ENCODE results near the gene UBAC1.

UBAC1 gene

DNA sequence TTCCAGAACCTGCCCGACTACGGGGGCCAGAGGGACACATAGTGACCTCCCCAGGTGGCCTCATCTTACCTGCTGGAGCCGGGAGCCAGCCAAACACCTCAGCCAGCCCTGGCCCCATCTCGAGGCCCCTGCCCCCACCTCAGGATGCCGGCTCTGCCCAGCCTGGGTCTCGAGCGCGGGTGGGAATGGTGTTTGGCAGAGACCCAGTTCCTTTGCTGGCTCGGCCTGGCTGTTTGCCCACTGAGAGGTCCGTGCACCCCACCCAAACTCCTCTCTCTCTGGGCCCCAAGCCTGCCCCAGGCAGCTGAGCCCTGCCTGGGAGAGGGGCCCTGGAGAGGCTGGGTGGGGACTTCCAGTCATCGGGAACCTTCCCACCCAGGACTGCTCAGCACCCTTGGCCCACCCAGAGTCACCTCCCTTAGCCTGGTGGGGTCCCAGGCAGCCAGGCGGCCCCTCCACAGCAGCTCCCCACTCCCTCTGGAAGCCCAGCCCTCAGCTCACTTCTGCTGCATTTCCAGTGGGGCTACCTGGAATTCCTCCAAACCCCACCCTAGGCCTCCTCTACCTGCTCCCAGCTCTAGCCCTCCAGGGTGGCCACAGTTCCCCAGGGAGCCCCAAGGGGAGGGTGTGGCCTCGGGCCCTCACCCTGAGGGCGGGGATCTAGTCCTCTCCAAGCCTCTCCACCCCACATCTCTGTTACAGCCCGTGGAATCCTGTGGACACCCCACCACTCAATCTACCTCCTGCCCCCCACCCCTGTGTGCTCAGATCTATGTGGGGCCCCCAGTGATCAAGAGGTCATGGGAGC is 42.4 kb upstream of the UBAC1 start:
- no peaks in the 10 kb centered on the region for H3K27me3 ChIP-seq (ENCODE audit: control insufficient read depth in 1 of 2, insufficient read depth in 2 of 2, low read length in 2 of 2)
- no peaks in the 10 kb centered on the region for H3K9me3 ChIP-seq (ENCODE audit: control insufficient read depth in 2 of 2, low read length in 2 of 2)
- no peak overlapping the region for H3K27ac ChIP-seq (ENCODE audit: low read length)
- H3K4me3 ChIP-seq (ENCODE audit: low read length in 2 of 2) = no peak overlapping the region
- H3K4me1 ChIP-seq (ENCODE audit: control insufficient read depth, insufficient read depth, low read length) = peaks cover 30% of the 10 kb centered on the region
- H3K36me3 ChIP-seq (ENCODE audit: control insufficient read depth in 2 of 2, insufficient read depth in 2 of 2, low read length in 2 of 2) = peaks cover 0 to 2% of the 10 kb centered on the region in 2 donors
- no peak overlapping the region for H3K9ac ChIP-seq (ENCODE audit: low read length in 2 of 2)

DNA sequence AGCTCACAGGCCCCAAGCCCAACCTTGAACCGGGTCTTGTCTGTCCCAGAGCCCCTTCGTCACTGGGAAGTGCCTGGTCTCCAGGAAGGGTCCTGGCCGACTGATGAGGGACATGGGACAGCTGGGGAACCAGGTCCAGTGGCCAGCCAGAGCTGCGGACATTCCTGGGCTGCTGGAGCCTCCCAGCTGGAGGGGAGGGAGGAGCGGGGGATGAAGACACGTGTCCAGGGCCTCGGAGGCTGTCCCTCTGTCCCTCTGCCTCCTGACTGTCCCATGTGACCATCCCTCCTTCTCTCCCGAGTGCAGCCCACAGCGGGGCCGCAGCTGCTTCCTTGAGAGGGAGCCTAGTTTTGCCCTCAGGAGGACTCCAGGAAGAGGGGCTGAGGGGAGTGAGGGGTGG is 41.7 kb upstream of the UBAC1 start:
- Histone ChIP-seq H3K4me3 (ENCODE audit: low read length in 2 of 2) (peak overlapping the region in 1 of 2 donors; percentile 3), H3K9ac (ENCODE audit: low read length in 2 of 2) (no peak overlapping the region), H3K4me1 (ENCODE audit: control insufficient read depth, insufficient read depth, low read length) (peaks cover 23% of the 10 kb centered on the region), H3K27me3 (ENCODE audit: control insufficient read depth in 1 of 2, insufficient read depth in 2 of 2, low read length in 2 of 2) (no peaks in the 10 kb centered on the region), H3K36me3 (ENCODE audit: control insufficient read depth in 2 of 2, insufficient read depth in 2 of 2, low read length in 2 of 2) (peaks cover 0 to 2% of the 10 kb centered on the region in 2 donors), H3K27ac (ENCODE audit: low read length) (no peak overlapping the region), H3K9me3 (ENCODE audit: control insufficient read depth in 2 of 2, low read length in 2 of 2) (no peaks in the 10 kb centered on the region)

- Histone ChIP-seq H3K4me1 (ENCODE audit: control insufficient read depth, insufficient read depth, low read length) (peaks cover 18% of the 10 kb centered on the region), H3K27me3 (ENCODE audit: control insufficient read depth in 1 of 2, insufficient read depth in 2 of 2, low read length in 2 of 2) (no peaks in the 10 kb centered on the region), H3K4me3 (ENCODE audit: low read length in 2 of 2) (no peak overlapping the region), H3K9me3 (ENCODE audit: control insufficient read depth in 2 of 2, low read length in 2 of 2) (no peaks in the 10 kb centered on the region), H3K27ac (ENCODE audit: low read length) (no peak overlapping the region), H3K36me3 (ENCODE audit: control insufficient read depth in 2 of 2, insufficient read depth in 2 of 2, low read length in 2 of 2) (peaks cover 0 to 2% of the 10 kb centered on the region in 2 donors), H3K9ac (ENCODE audit: low read length in 2 of 2) (no peak overlapping the region)
These were observed 41.0 kb upstream of the UBAC1 start for GRCh38 chr9:136002215-136002614.

- no peak overlapping the region for H3K4me3 ChIP-seq (ENCODE audit: low read length in 2 of 2)
- H3K27ac ChIP-seq (ENCODE audit: low read length) = no peak overlapping the region
- H3K27me3 ChIP-seq (ENCODE audit: control insufficient read depth in 1 of 2, insufficient read depth in 2 of 2, low read length in 2 of 2) = no peaks in the 10 kb centered on the region
- peaks cover 0 to 2% of the 10 kb centered on the region in 2 donors for H3K36me3 ChIP-seq (ENCODE audit: control insufficient read depth in 2 of 2, insufficient read depth in 2 of 2, low read length in 2 of 2)
- H3K4me1 ChIP-seq (ENCODE audit: control insufficient read depth, insufficient read depth, low read length) = peaks cover 15% of the 10 kb centered on the region
- H3K9ac ChIP-seq (ENCODE audit: low read length in 2 of 2) = no peak overlapping the region
- no peaks in the 10 kb centered on the region for H3K9me3 ChIP-seq (ENCODE audit: control insufficient read depth in 2 of 2, low read length in 2 of 2)
These were observed 40.1 kb upstream of the UBAC1 start for GRCh38 chr9:136001231-136001630.

DNA sequence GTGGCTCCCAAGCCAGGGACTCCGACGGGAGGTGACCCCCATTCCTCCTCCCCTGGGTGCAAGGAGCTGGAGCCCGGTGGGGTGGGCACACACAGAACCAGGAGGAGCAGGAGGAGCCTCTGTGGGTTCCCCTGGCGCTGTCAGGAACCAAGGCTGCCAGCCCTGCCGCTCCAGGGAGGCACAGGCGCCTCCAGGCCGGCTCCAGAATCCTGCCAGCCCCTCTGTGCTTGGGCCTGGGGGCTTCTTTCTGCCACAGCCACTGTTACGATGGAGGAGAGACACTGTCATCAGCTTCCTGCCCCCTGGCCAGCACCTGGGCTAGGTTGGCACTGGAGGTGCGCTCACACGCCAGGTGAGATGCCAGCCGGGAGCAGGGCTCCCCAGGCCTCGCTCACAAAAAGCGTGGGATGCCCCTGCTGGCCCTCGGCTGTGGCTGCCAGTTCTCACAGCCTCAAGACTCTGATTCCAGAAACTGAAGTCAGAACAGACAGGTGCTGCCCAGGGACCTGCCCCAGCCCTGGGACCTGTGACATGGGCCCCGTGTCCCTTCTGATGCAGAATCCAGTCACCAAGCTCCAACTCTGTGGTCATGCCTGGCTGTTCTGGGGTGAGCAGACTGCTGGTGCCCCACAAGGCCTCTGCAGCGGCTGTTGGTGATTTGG is 37.4 kb upstream of the UBAC1 start:
- no peaks in the 10 kb centered on the region for H3K36me3 ChIP-seq (ENCODE audit: control insufficient read depth in 2 of 2, insufficient read depth in 2 of 2, low read length in 2 of 2)
- H3K27ac ChIP-seq (ENCODE audit: low read length) = no peak overlapping the region
- no peaks in the 10 kb centered on the region for H3K27me3 ChIP-seq (ENCODE audit: control insufficient read depth in 1 of 2, insufficient read depth in 2 of 2, low read length in 2 of 2)
- H3K9me3 ChIP-seq (ENCODE audit: control insufficient read depth in 2 of 2, low read length in 2 of 2) = no peaks in the 10 kb centered on the region
- no peak overlapping the region for H3K9ac ChIP-seq (ENCODE audit: low read length in 2 of 2)
- H3K4me1 ChIP-seq (ENCODE audit: control insufficient read depth, insufficient read depth, low read length) = peaks cover 10% of the 10 kb centered on the region
- H3K4me3 ChIP-seq (ENCODE audit: low read length in 2 of 2) = no peak overlapping the region

DNA sequence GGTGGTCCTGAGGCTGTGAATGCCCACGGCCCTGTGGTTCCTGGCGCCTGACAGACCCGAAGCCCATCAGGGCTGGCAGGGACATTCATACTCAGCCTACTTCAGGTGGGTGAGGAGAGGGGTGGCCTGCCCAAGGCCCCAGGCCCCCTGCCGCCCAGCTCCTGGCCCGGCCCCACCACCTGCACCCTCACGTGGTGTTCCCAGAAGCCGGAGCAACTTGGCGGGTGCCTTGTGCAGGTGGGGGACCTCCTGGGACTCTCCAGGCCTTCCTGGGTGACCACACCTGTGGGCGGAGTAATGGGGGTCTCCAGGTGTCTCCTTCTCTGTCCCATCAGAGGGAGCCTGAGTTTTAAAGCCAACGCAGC is 36.8 kb upstream of the UBAC1 start:
- Histone ChIP-seq H3K27me3 (ENCODE audit: control insufficient read depth in 1 of 2, insufficient read depth in 2 of 2, low read length in 2 of 2) (no peaks in the 10 kb centered on the region), H3K4me3 (ENCODE audit: low read length in 2 of 2) (no peak overlapping the region), H3K9ac (ENCODE audit: low read length in 2 of 2) (no peak overlapping the region), H3K36me3 (ENCODE audit: control insufficient read depth in 2 of 2, insufficient read depth in 2 of 2, low read length in 2 of 2) (no peaks in the 10 kb centered on the region), H3K9me3 (ENCODE audit: control insufficient read depth in 2 of 2, low read length in 2 of 2) (no peaks in the 10 kb centered on the region), H3K27ac (ENCODE audit: low read length) (no peak overlapping the region), H3K4me1 (ENCODE audit: control insufficient read depth, insufficient read depth, low read length) (peaks cover 10% of the 10 kb centered on the region)

GRCh38 chr9:135997090-135998015 is 36.2 kb upstream of the UBAC1 start:
- Histone ChIP-seq H3K4me3 (ENCODE audit: low read length in 2 of 2) (no peak overlapping the region), H3K9me3 (ENCODE audit: control insufficient read depth in 2 of 2, low read length in 2 of 2) (no peaks in the 10 kb centered on the region), H3K27me3 (ENCODE audit: control insufficient read depth in 1 of 2, insufficient read depth in 2 of 2, low read length in 2 of 2) (no peaks in the 10 kb centered on the region), H3K4me1 (ENCODE audit: control insufficient read depth, insufficient read depth, low read length) (peaks cover 12% of the 10 kb centered on the region), H3K9ac (ENCODE audit: low read length in 2 of 2) (no peak overlapping the region), H3K27ac (ENCODE audit: low read length) (no peak overlapping the region), H3K36me3 (ENCODE audit: control insufficient read depth in 2 of 2, insufficient read depth in 2 of 2, low read length in 2 of 2) (no peaks in the 10 kb centered on the region)

DNA sequence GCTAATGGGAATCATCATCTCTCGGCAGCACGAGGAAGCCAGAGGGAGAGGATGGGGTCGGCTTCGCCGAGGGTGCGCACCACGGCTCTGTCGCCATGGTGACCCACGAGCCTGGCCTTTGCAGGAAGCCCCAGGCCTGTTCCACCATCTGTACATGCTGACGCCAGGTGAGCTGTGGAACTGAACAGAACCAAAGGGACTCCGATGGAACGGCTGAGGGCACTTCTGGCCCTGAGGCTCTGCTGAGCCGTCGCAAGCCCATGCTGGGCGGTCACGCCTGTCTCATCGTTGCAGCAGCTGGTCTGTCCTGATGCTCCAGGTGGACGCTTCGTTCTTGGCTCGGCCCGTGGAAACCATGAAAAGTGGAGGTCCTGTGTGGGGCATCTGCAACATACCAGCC is 34.6 kb upstream of the UBAC1 start:
- Histone ChIP-seq H3K9me3 (ENCODE audit: control insufficient read depth in 2 of 2, low read length in 2 of 2) (no peaks in the 10 kb centered on the region), H3K9ac (ENCODE audit: low read length in 2 of 2) (no peak overlapping the region), H3K4me1 (ENCODE audit: control insufficient read depth, insufficient read depth, low read length) (peaks cover 21% of the 10 kb centered on the region), H3K36me3 (ENCODE audit: control insufficient read depth in 2 of 2, insufficient read depth in 2 of 2, low read length in 2 of 2) (no peaks in the 10 kb centered on the region), H3K4me3 (ENCODE audit: low read length in 2 of 2) (no peak overlapping the region), H3K27me3 (ENCODE audit: control insufficient read depth in 1 of 2, insufficient read depth in 2 of 2, low read length in 2 of 2) (no peaks in the 10 kb centered on the region), H3K27ac (ENCODE audit: low read length) (no peak overlapping the region)

- H3K9me3 ChIP-seq (ENCODE audit: control insufficient read depth in 2 of 2, low read length in 2 of 2) = no peaks in the 10 kb centered on the region
- H3K27me3 ChIP-seq (ENCODE audit: control insufficient read depth in 1 of 2, insufficient read depth in 2 of 2, low read length in 2 of 2) = peaks cover 0 to 4% of the 10 kb centered on the region in 2 donors
- H3K27ac ChIP-seq (ENCODE audit: low read length) = no peak overlapping the region
- peaks cover 29% of the 10 kb centered on the region for H3K4me1 ChIP-seq (ENCODE audit: control insufficient read depth, insufficient read depth, low read length)
- H3K9ac ChIP-seq (ENCODE audit: low read length in 2 of 2) = no peak overlapping the region
- H3K36me3 ChIP-seq (ENCODE audit: control insufficient read depth in 2 of 2, insufficient read depth in 2 of 2, low read length in 2 of 2) = no peaks in the 10 kb centered on the region
- no peak overlapping the region for H3K4me3 ChIP-seq (ENCODE audit: low read length in 2 of 2)
These were observed 33.5 kb upstream of the UBAC1 start for GRCh38 chr9:135994501-135995192.

Measured in stomach smooth muscle (tissue), 2 donors.